ENCODE data around the gene CDC42BPA.

Gene CDC42BPA

DNA sequence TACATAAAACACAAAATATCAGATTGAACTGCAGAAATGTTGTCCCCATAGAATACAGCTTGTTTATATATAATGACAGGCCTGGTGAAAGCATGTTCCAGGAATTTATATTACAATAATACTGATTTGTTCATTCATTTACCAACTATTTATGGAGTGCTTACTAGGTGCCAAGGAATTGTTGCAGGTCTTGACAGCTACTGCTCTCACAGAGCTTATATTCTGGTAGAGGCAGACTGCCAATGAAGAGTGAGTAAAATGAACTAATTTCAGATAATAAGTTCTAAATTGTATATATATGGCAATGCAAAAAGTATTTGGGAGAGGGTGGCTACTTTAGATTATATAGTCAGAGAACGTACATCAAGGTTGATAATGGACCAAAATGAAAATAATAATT lies 226.2 kb downstream of the CDC42BPA start:
- no peaks in the 10 kb centered on the region for H3K9me3 Mint-ChIP-seq
- H3K4me3 Mint-ChIP-seq: no peak overlapping the region
- no peak overlapping the region for H3K27ac Mint-ChIP-seq
- no peaks in the 10 kb centered on the region for H3K36me3 Mint-ChIP-seq (ENCODE audit: low read depth)
- H3K27me3 Mint-ChIP-seq (ENCODE audit: low read depth): no peaks in the 10 kb centered on the region
- no peaks in the 10 kb centered on the region for H3K4me1 Mint-ChIP-seq (ENCODE audit: low read depth)

DNA sequence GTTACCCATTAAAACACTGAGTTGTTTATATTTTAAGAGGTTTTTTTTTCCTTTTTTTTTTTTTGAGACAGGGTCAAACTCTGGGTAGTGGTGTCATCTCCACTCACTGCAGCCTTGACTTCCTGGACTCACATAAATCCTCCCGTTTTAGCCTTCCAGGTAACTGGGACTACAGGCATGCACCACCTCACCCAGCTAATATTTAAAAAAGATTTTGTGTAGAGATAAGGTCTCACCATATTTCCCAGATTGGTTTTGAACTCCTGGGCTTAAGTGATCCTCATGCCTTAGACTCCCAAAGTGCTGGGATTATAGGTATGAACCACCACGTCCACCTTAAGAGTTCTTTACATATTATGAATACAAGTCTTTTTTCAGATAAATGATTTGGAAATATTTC lies 231.7 kb downstream of the CDC42BPA start:
- peaks cover 5% of the 10 kb centered on the region for H3K27me3 Mint-ChIP-seq (ENCODE audit: low read depth)
- H3K27ac Mint-ChIP-seq: no peak overlapping the region
- peaks cover 4% of the 10 kb centered on the region for H3K9me3 Mint-ChIP-seq
- H3K4me3 Mint-ChIP-seq: no peak overlapping the region
- H3K36me3 Mint-ChIP-seq (ENCODE audit: low read depth): no peaks in the 10 kb centered on the region
- H3K4me1 Mint-ChIP-seq (ENCODE audit: low read depth): no peaks in the 10 kb centered on the region

DNA sequence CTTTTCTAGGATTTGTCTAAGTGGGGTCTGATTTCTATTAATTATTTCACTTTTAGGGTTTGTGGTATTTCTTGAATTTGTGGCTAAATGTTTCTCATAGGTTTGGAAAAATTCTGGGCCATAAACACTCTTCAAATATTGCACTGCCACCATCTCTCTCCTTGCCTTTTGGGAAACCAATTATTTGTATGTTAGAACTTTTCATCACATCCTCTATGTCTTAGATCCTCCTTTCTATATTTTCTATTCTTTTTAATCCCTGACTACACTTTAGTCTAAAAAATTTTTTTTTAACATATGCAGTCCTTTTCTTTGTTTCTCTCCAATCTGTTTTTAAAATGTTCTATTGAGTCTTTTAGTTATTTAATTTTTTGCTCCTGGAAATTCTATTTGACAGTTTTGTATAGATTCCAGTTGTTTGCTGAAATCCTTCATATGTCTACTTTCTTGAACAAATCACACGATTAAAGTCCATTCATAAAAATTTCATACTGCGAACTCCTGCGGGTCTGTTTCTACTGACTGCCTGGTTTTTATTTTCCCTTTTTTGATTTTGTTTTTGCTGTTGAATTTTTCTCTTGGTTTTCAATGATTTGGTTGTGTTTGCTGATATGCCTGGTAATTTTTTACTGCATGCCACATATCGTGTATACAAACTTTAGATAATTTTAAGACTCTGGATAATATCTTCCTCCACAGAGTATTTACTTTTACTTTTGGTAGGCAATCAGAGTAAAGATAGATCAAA lies 235.1 kb downstream of the CDC42BPA start:
- H3K9me3 Mint-ChIP-seq: peaks cover 4% of the 10 kb centered on the region
- H3K36me3 Mint-ChIP-seq (ENCODE audit: low read depth): no peaks in the 10 kb centered on the region
- peaks cover 12% of the 10 kb centered on the region for H3K27me3 Mint-ChIP-seq (ENCODE audit: low read depth)
- H3K27ac Mint-ChIP-seq: no peak overlapping the region
- H3K4me3 Mint-ChIP-seq: no peak overlapping the region
- H3K4me1 Mint-ChIP-seq (ENCODE audit: low read depth): no peaks in the 10 kb centered on the region

DNA sequence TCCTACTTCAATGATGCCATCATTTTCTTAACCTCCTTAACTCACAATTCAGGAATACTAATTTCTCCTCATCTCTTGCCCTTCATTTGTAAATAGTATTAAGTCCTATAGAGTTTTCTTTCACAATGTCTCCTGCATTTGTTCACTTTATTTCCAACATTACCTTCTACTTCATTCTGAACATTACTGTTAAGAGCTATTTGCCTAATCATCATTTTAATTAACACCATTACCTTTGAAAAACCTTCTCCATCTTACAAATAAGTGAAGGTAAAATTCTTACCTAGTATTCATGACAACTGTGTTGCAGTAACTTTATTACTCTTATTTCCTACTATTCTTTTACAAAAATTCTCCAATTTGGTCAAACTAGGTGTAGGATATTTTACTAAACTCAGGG lies 240.5 kb downstream of the CDC42BPA start:
- H3K36me3 Mint-ChIP-seq (ENCODE audit: low read depth): no peaks in the 10 kb centered on the region
- no peak overlapping the region for H3K27ac Mint-ChIP-seq
- peaks cover 3% of the 10 kb centered on the region for H3K4me1 Mint-ChIP-seq (ENCODE audit: low read depth)
- H3K4me3 Mint-ChIP-seq: no peak overlapping the region
- H3K9me3 Mint-ChIP-seq: peaks cover 1% of the 10 kb centered on the region
- H3K27me3 Mint-ChIP-seq (ENCODE audit: low read depth): peaks cover 19% of the 10 kb centered on the region

DNA sequence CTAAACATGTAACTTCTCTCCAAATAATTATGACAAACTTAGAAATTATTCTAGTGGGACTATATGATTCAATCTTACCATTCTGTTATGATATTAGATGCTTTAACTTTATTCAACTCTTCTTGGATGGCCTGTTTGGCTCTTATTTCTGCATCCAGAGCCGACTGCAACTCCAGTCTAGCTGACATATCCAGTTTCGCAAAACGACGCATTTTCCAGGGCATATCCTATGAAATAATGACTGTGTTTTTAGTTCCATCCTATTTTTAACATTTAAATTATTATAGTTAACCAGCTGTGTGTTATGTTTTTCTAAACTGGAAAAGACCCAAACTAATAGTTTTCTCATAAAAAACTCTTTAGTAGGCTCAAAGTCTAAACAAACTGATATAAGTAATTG lies 244.5 kb downstream of the CDC42BPA start:
- H3K27ac Mint-ChIP-seq: no peak overlapping the region
- H3K9me3 Mint-ChIP-seq: no peaks in the 10 kb centered on the region
- H3K36me3 Mint-ChIP-seq (ENCODE audit: low read depth): no peaks in the 10 kb centered on the region
- H3K4me3 Mint-ChIP-seq: no peak overlapping the region
- peaks cover 18% of the 10 kb centered on the region for H3K27me3 Mint-ChIP-seq (ENCODE audit: low read depth)
- peaks cover 7% of the 10 kb centered on the region for H3K4me1 Mint-ChIP-seq (ENCODE audit: low read depth)

DNA sequence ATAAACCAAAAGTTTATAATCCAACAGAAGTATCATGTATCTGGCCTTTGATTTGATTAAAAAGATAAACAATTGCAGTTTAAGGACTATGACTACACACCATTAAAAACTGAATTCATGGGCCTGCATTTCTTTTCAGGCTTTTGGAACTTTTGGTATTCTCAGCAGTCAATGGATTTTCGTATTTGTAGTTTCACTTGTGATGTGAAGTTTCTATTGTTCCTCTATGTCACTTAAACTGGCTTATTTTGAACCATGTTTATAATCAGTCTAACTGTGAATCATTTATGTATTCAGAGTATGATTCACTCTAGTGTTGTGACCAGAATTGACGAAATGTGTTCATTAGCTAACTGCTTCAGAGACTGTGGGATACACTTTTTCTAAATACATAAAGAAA lies 245.3 kb downstream of the CDC42BPA start:
- no peaks in the 10 kb centered on the region for H3K9me3 Mint-ChIP-seq
- peaks cover 14% of the 10 kb centered on the region for H3K27me3 Mint-ChIP-seq (ENCODE audit: low read depth)
- no peak overlapping the region for H3K27ac Mint-ChIP-seq
- H3K36me3 Mint-ChIP-seq (ENCODE audit: low read depth): no peaks in the 10 kb centered on the region
- H3K4me1 Mint-ChIP-seq (ENCODE audit: low read depth): peaks cover 7% of the 10 kb centered on the region
- H3K4me3 Mint-ChIP-seq: no peak overlapping the region

DNA sequence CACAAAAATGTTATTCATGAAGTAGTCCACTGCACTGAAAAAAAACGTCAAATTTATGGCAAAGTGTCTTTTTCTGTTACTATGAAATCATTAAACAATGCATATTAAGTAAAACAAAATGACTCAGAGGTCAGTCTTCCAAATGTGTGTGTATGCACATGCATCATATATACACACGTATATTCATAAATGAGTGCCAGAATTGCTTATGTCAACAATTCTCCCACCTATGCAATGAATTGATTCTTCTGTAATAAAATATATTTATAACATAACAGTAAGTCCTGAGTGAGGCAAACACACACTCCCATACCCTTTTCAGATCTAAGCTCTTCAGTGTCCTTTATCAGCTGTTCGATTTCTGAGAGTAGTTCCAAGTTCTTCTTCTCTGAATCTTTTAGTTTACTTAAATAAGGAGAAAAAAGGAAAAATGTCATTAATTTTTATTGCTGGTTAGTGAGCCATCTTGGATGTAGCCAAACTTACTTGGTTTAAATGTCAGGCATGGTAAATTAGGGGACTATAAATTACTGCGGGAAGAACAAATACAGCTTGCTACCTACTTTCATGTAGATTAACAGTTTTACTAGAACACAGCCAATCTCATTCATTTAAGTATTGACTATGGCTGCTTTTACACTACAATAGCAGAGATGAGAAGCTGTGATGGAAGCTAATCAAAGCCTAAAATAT lies 246.3 kb downstream of the CDC42BPA start:
- Mint-ChIP-seq H3K27me3 (ENCODE audit: low read depth) (peaks cover 7% of the 10 kb centered on the region), H3K4me3 (no peak overlapping the region), H3K4me1 (ENCODE audit: low read depth) (peaks cover 7% of the 10 kb centered on the region), H3K9me3 (no peaks in the 10 kb centered on the region), H3K36me3 (ENCODE audit: low read depth) (no peaks in the 10 kb centered on the region), H3K27ac (no peak overlapping the region)

DNA sequence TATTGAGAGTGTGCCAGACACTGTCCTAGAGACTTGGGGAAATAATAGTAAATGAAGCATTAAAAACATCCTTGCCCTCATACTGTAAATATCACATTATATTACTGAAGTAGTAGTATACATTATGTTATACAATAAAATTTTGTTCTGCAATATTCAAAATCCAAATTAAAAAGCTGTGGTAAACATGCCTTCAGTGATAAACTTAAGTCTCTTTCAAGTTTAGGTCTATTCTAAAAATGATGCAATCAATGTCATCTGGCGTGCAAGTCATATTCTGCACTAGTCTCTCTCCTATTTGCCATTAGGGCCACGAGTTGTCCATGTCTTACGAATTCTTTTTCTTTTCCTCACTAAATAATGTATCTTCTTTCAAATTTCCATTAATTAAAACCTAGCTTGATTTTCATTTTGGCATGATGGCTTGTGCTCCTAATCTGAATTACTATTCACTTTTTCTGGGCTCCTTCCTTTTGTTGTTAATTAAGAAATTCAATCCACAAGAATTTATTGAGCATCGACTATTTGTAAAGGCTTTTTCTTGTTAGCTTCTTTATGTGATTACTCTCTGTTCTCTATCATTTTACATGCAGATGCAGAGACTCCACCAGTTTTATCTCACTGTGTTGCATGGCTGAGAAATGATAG lies 247.5 kb downstream of the CDC42BPA start:
- peaks cover 7% of the 10 kb centered on the region for H3K4me1 Mint-ChIP-seq (ENCODE audit: low read depth)
- no peak overlapping the region for H3K4me3 Mint-ChIP-seq
- no peaks in the 10 kb centered on the region for H3K9me3 Mint-ChIP-seq
- no peak overlapping the region for H3K27ac Mint-ChIP-seq
- H3K27me3 Mint-ChIP-seq (ENCODE audit: low read depth): peaks cover 4% of the 10 kb centered on the region
- no peaks in the 10 kb centered on the region for H3K36me3 Mint-ChIP-seq (ENCODE audit: low read depth)

DNA sequence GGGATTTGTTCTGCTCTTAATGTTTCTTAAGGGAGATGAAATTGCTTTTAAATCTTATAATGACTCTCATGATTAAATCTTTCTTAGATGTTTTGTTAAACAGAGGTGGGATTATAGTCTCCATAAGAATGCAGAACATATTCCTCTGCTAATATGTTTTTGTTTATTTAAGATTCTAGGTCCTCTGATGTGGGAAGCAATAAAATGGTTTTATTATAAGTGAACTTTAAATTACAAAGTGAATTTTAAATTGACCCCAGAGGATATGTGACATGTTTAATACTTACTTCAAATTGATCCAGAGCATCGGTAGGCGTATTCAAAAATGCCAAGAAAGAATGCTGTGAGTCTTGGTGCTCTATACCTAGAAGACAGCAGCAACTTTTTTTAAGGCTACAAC lies 248.8 kb downstream of the CDC42BPA start:
- no peaks in the 10 kb centered on the region for H3K9me3 Mint-ChIP-seq
- no peak overlapping the region for H3K27ac Mint-ChIP-seq
- H3K27me3 Mint-ChIP-seq (ENCODE audit: low read depth): peaks cover 9% of the 10 kb centered on the region
- H3K4me3 Mint-ChIP-seq: no peak overlapping the region
- H3K36me3 Mint-ChIP-seq (ENCODE audit: low read depth): no peaks in the 10 kb centered on the region
- H3K4me1 Mint-ChIP-seq (ENCODE audit: low read depth): peaks cover 7% of the 10 kb centered on the region

DNA sequence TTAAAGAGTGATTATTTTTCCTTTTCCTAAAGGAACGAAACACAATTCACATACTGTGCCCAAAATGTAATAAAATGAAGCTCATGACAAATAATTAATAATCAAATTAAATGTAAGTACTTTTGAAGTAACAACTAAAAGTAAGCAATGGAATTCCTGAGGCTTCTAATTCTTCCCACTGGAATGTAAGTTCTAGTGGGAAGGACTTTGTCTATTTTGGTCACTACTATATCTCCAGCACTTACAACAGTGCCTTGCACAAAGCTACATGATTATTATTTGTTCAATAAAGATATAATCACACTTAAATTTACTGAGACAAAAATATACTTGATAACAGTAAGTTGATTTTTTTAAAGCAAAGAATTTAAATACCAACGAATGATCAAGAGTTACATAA lies 249.4 kb downstream of the CDC42BPA start:
- Mint-ChIP-seq H3K9me3 (no peaks in the 10 kb centered on the region), H3K27ac (no peak overlapping the region), H3K4me1 (ENCODE audit: low read depth) (peaks cover 7% of the 10 kb centered on the region), H3K36me3 (ENCODE audit: low read depth) (no peaks in the 10 kb centered on the region), H3K4me3 (no peak overlapping the region), H3K27me3 (ENCODE audit: low read depth) (peaks cover 9% of the 10 kb centered on the region)

DNA sequence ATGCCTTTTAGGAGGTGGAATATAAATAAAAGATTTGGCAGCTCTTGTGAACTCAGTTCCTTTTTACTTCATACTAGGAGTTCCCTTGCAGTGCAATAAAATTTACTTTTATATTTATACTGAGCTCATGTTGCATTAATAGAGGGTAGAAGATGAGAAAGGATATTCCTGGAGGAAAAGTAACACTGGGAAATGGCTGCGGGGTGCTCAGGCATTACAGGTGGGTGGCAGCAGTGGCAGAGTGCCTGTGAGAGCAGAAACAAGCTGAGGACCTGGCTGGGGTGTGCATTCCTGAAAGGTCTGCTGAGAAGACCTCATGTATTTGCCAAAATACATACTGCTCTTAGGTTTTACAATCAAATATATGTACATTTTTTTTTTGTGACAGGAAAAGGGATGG lies 251.3 kb downstream of the CDC42BPA start:
- no peak overlapping the region for H3K27ac Mint-ChIP-seq
- H3K9me3 Mint-ChIP-seq: no peaks in the 10 kb centered on the region
- H3K36me3 Mint-ChIP-seq (ENCODE audit: low read depth): no peaks in the 10 kb centered on the region
- H3K4me3 Mint-ChIP-seq: no peak overlapping the region
- H3K4me1 Mint-ChIP-seq (ENCODE audit: low read depth): no peaks in the 10 kb centered on the region
- peaks cover 9% of the 10 kb centered on the region for H3K27me3 Mint-ChIP-seq (ENCODE audit: low read depth)

DNA sequence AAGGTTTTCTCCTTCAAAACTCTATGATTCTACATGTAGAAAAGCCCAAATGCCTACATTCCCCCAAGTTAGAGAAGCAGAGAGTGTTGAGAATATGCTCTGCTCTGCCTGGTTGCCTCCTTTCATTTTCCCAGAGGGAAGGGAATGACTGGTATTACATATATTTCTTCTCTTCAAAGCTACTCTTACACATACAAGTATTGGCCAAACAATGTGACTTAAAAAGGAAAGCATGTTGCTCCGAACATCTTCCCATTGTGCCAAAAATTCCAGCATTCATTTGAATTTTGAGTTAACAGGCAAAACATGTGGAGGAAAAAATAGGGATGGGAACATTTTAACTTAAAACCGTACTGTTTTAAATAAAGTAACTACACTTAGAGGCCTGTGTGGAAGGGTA lies 253.0 kb downstream of the CDC42BPA start:
- Mint-ChIP-seq H3K4me3 (no peak overlapping the region), H3K27me3 (ENCODE audit: low read depth) (peaks cover 9% of the 10 kb centered on the region), H3K36me3 (ENCODE audit: low read depth) (no peaks in the 10 kb centered on the region), H3K4me1 (ENCODE audit: low read depth) (no peaks in the 10 kb centered on the region), H3K27ac (no peak overlapping the region), H3K9me3 (no peaks in the 10 kb centered on the region)

DNA sequence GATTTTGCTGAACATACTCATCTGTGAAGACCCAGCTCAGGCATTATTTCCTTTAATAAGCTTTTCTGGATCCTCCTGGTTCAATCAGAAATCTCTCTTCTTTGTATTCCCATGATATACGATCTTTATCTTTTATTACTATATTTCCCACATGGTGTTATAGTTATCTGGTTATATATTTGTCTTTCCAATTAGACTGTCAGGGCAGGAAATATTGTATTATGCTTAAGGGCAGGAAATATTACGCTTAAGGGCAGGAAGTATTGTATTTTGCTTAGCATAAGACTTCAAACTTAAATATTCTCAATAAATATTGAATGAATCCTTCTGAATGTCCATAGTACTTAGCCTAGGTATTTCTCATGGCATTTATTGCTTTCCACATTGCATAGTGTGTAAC lies 256.0 kb downstream of the CDC42BPA start:
- H3K27me3 Mint-ChIP-seq (ENCODE audit: low read depth): peaks cover 6% of the 10 kb centered on the region
- no peaks in the 10 kb centered on the region for H3K4me1 Mint-ChIP-seq (ENCODE audit: low read depth)
- no peak overlapping the region for H3K27ac Mint-ChIP-seq
- no peaks in the 10 kb centered on the region for H3K36me3 Mint-ChIP-seq (ENCODE audit: low read depth)
- H3K9me3 Mint-ChIP-seq: no peaks in the 10 kb centered on the region
- no peak overlapping the region for H3K4me3 Mint-ChIP-seq

DNA sequence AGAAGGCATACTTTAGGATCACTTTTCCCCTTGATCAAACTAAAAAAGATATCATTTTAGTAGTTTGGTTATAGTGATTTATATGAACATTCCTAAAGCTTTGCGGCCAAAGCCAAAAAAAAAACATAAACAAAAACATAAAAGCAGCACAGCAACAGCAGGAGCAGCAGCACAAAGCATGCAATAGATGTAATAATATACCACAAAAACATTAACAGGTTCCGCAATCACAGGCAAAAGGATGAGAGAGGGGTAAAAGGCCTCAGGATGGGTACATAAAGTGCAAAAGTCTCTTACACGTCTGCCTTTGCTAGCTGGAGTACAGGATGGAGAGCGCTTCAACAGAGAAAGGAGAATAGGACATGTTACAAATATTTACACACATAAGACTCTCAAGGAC lies 259.2 kb downstream of the CDC42BPA start:
- no peaks in the 10 kb centered on the region for H3K27me3 Mint-ChIP-seq (ENCODE audit: low read depth)
- H3K27ac Mint-ChIP-seq: no peak overlapping the region
- no peaks in the 10 kb centered on the region for H3K36me3 Mint-ChIP-seq (ENCODE audit: low read depth)
- no peak overlapping the region for H3K4me3 Mint-ChIP-seq
- no peaks in the 10 kb centered on the region for H3K4me1 Mint-ChIP-seq (ENCODE audit: low read depth)
- no peaks in the 10 kb centered on the region for H3K9me3 Mint-ChIP-seq

DNA sequence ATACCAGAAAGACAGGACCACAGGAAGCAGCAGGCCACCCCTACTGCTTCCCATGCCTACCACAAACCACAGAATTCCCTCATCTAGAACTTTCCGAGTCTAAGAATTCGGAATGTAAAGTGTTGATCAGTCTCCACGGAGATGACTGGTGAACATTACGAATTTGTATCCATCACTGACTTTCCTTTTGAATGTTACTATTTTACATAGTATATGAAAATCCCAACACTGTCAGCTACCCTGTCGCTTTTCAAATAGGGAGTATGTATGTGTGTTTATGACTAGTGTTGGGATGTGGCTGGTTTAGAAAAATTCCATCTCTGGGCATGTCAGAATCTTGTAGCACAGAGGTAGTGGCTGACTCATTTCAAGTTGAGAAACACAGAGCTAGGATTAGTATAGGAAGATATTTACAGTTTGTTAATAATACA lies 260.0 kb downstream of the CDC42BPA start:
- H3K4me1 Mint-ChIP-seq (ENCODE audit: low read depth): no peaks in the 10 kb centered on the region
- no peak overlapping the region for H3K27ac Mint-ChIP-seq
- no peak overlapping the region for H3K4me3 Mint-ChIP-seq
- H3K27me3 Mint-ChIP-seq (ENCODE audit: low read depth): no peaks in the 10 kb centered on the region
- H3K36me3 Mint-ChIP-seq (ENCODE audit: low read depth): no peaks in the 10 kb centered on the region
- H3K9me3 Mint-ChIP-seq: no peaks in the 10 kb centered on the region
